T47D (cell line): ENCODE data around the gene IGF2R.

ENCODE experiments used
- DNase-seq, 2 experiments: peaks; one replicate each; pipeline versions ENCODE4 v3.0.0 to v3.0.0-alpha.2; 2011 to 2012; ENCODE audit warnings: low read depth in 1 of 2, low spot score in 1 of 2
- JUND ChIP-seq: IDR thresholded peaks from 2 replicates; pipeline ENCODE4 v1.6.1; 2012; ENCODE audit warnings: low read depth
- in situ Hi-C: cut with HindIII; loops from 2 replicates; pipeline ENCODE4 v1.10.0; 2016; ENCODE audit warnings: low sequenced_read_pairs, low pct_unique_long_range_greater_than_20kb

IGF2R gene

DNA sequence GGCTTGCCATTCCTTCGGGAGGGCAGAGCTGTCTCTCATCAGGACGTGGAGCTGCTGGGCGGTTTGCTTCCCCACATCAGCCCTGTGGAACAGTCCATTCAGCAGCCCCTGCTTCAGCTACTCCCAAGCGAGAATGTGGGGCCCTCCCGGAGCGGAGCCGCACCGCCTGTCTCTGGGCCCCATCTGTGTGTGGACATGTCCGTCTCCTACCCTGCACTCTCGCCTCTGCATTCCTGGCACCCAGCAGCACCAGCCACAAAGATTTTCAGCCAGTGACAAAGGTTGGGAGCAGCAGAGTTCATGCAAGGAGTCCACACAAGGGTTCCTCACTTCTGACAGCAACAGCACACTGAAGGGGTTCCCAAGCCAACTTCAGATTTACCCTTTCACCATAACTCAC, 123.7 kb downstream of the IGF2R start:
- no peak for TF ChIP-seq JUND
- in situ Hi-C loops, result no loop called here

DNA sequence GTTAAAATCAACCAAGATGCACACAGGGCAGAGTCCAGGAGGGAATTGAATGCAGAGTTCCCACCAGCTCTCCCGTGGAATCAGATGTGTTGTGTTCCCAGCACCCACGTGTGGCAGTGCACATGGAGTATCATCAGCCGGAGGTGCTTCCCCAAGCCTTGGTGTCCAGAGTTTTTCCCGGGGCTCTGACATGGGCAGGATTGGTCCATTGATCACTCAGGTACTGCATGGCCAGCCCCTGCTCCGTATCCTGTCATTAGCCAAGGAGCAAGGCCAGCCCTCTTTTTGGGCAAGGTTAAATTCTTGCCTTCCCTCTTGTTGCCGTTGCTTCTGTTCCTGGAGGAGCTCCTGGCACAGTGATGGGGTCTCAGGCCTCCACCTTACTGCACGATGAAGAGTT, 124.2 kb downstream of the IGF2R start:
- TF ChIP-seq JUND, result no peak
- DNase-seq, result no peak
- in situ Hi-C loops, result no loop called here

More for the DNA sequence above, 123.7 kb downstream of the IGF2R start:
- DNase-seq, result no peak

DNA sequence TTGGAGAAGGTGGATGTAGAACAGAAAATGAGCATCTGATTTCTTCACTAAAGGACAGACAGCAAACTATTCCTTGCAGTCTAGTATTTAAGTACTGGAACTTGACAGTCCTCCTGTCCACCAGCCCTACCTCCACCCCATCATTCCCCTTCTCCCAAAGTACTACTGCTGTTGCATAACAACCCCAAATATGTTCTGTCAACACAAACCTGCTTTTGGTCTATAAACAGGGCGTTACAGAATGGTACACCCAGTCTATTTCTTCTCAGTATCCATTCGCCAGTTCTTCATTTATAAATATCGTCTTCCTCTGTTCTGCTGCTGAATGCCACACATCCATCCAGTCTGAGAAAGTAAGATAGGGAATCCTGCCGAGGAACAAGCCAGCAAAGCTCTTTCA, 125.1 kb downstream of the IGF2R start:
- in situ Hi-C loops, result no loop called here
- DNase-seq, result no peak
- no peak for TF ChIP-seq JUND

DNA sequence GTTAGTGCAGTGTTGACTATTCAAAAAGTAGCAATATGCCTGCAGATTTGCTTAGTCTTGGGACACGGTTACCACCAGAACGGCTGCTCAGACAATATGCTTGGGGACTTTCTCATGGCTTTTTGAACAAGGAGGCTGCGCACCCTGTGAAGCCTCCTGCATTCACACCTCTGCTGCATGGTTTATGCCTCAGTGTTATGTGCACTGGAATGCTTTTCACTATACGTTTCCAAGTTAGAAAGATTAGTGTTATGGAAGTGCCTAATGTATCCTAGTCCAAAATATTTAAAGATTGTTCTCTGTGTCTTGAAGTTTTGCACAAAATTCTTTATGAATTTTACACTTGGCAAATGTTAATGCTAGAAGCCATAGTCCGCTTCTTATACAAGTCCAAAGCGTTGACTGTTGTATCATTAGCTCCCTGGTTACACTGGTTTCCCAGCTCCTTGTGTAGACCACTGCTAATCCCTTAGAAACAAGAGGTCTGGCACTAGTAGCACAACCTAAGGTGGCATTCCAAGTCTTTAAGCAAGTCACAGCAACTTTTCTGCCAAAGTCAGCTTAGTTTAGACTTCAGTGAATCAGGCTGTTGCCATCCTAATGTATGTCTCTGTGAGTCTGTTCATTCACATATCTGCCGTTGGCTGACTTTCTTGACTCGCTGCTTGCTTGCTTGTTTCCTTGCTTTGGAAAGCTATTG, 126.4 kb downstream of the IGF2R start:
- in situ Hi-C loops, result no loop called here
- no peak for DNase-seq
- no peak for TF ChIP-seq JUND

DNA sequence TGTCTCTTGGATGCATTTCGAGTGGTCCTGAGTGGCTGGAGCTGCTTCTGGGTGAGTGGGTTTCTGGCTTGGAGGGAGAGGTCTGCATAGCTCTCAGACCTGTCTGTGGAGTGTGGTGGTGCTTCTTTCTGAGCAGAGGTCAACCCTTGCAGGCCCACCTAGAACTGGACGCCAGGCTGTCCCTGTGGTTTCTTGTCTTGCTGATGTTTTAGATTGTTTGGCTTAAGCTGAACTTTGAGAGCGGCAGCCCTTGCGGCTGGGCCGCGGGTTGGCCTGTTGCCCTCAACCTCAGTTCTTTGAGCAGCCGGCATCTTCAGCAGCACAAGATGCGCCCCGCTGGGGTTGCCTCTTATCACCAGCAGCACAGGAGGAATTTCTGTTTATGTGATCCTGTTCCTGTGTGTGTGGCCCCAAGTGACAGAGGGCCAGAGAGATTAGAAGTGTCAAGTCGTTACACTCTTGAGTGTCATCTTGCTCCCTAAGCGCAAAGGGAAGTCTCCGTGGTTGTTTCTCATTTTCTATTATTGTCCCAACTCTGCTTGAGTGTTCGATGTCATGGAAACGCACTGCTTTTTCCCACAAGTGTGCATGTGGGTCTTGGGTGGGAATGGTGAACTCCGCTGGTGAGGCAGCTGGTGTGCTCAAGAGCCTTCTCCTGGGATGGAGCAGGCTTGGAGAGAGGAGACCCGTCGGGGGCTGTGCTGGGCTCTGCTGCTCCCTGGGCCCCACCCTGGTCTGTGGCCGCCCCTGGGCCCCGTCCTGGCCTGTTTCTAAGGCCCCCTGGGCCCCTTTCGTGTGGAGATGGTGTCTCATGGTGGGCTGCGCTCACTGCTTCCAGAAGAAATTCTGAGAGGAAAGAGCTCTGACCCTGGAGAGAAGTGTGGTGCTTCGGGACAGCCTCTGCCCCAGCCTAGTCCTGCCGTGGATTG, 132.7 kb downstream of the IGF2R start:
- no peak for TF ChIP-seq JUND
- in situ Hi-C loops, result no loop called here
- DNase-seq, result no peak

DNA sequence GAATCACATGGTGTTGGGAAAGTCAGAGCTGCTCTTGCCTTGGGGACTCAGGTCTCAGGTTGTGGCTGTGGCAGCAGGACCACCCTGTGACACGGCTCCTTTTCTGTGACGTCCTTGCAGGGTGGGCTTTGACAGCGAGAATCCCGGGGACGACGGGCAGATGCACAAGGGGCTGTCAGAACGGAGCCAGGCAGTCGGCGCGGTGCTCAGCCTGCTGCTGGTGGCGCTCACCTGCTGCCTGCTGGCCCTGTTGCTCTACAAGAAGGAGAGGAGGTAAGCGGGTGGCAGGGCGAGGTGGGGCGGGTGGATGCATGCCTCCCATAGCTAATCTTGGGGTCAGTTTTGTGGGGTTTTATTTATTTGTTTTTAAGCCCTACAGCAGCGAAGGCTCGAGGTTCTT, 133.5 kb downstream of the IGF2R start:
- in situ Hi-C loops, result no loop called here
- no peak for DNase-seq
- TF ChIP-seq JUND, result no peak

DNA sequence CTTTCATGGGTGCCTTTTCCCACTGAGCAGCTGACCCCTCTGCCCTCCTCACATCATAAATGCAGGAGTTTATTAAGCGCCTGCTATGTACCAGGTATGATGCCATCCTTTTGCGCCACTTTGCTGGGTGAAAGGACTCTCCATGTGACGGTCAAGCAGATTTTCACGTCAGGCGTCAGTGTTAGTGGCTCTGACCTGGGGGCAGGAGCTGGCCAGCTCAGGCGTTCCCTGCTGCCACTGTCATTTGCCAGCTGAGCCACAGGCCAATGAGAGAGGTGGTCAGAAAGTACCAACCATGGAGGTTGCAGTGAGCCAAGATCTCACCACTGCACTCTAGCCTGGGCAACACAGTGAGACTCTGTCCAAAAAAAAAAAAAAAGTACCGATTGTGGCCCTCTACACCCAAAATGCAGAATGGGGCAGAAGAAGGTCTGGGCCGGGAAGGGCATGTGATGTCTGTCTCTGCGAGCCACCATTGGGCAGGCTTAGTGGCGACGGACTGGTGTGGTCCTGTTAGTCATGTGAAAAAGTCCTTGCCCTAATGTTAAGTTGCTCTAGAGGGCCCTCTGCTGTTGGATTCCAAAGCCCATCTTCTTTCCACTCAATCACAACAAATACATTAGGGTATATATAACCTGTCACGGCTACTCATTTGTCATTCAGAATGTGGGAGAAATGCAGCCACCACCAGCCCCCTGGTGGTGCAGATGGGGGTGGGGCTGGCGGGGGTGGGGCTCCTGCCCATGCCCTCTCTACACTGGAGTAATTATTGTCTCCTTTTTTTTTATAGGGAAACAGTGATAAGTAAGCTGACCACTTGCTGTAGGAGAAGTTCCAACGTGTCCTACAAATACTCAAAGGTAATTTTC, 134.3 kb downstream of the IGF2R start:
- in situ Hi-C loops, result no loop called here
- TF ChIP-seq JUND, result no peak
- DNase-seq, result peak; percentile 14 to 32

DNA sequence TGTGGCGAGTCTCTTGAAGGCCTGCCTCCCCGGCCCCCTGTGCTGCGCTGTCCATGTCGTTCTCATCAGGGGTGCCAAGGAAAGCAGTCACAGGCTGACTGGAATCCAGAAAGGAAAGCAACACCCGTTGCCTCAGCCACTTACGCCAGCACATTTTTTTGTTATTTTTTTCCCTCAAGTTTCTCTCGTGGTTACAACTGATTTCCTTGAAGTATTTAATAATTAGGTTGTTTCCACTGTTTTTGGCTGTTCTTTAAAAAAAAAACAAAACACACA, 134.9 kb downstream of the IGF2R start:
- in situ Hi-C loops, result no loop called here
- TF ChIP-seq JUND, result no peak
- DNase-seq, result no peak

DNA sequence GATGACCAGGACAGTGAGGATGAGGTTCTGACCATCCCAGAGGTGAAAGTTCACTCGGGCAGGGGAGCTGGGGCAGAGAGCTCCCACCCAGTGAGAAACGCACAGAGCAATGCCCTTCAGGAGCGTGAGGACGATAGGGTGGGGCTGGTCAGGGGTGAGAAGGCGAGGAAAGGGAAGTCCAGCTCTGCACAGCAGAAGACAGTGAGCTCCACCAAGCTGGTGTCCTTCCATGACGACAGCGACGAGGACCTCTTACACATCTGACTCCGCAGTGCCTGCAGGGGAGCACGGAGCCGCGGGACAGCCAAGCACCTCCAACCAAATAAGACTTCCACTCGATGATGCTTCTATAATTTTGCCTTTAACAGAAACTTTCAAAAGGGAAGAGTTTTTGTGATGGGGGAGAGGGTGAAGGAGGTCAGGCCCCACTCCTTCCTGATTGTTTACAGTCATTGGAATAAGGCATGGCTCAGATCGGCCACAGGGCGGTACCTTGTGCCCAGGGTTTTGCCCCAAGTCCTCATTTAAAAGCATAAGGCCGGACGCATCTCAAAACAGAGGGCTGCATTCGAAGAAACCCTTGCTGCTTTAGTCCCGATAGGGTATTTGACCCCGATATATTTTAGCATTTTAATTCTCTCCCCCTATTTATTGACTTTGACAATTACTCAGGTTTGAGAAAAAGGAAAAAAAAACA, 136.1 kb downstream of the IGF2R start:
- no peak for DNase-seq
- TF ChIP-seq JUND, result no peak
- in situ Hi-C loops, result no loop called here

DNA sequence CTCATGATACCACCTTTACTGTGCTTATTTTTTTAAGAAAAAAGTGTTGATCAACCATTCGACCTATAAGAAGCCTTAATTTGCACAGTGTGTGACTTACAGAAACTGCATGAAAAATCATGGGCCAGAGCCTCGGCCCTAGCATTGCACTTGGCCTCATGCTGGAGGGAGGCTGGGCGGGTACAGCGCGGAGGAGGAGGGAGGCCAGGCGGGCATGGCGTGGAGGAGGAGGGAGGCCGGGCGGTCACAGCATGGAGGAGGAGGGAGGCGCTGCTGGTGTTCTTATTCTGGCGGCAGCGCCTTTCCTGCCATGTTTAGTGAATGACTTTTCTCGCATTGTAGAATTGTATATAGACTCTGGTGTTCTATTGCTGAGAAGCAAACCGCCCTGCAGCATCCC, 137.1 kb downstream of the IGF2R start:
- in situ Hi-C loops, result no loop called here
- TF ChIP-seq JUND, result no peak
- no peak for DNase-seq

DNA sequence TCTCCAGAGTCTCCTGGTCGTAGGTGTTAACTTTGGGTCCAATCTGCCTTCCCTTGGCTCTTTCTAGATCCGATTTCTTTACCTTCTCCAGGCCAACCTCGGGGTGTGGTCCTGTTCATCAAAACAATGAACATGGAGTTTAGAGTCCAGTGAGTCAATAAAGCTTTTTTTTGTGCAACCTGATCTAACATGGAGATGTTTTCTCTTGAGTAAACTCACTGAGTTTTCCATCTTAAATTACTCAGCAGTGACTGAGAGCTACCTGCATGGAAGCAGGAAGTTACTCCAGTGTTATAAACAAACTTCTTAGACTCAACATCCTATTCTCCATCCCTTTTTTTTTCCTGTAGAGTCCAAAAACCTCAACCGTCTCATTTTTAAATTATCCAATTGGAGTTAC, 137.8 kb downstream of the IGF2R start:
- TF ChIP-seq JUND, result no peak
- no peak for DNase-seq
- in situ Hi-C loops, result no loop called here

DNA sequence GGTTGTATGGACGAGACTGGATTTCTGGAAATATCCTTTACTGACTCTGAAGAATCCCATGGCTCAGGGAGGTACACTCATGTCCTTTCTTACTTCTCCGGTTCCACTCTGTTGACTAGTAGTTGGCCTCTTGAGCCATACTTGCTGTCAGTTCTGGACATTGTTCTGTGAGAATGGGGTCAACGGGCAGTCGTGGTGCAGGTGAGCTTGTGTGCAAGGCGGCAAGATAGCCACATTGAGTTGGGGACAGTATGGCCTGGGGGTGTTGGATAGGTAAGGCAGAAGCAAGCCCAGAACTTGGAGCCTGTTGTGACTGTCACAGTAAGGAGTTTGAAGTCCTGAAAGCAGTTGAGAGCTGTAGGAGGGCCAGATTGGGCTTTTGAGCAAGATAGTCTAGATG, 139.2 kb downstream of the IGF2R start:
- DNase-seq, result no peak
- in situ Hi-C loops, result no loop called here
- no peak for TF ChIP-seq JUND
